ENCODE results near the gene COMMD3.

GRCh38 chr10:22364407-22365140 is 48.4 kb downstream of the COMMD3 start:
- TF ChIP-seq CTCF (IDR thresholded peaks at IDR 0.05): no peak
- no peak for TF ChIP-seq POLR2A (IDR thresholded peaks at IDR 0.05)
- TF ChIP-seq EP300 (IDR thresholded peaks at IDR 0.05): no peak
